ENCODE measurements around the gene SPI1.

- no peak for TF ChIP-seq POLR2A (IDR thresholded peaks at IDR 0.05)
- TF ChIP-seq POLR2AphosphoS5 (IDR thresholded peaks at IDR 0.05): no peak
- TF ChIP-seq CTCF (IDR thresholded peaks at IDR 0.05): no peak
These were observed 70.1 kb downstream of the SPI1 start for GRCh38 chr11:47308050-47308823.

Data from upper lobe of left lung (tissue), 4 donors.